DMS114 treated with DMSO at 0.1 percent for 48 hours (cell line): ENCODE data around the gene ITGA4.

Source experiments
- DNase-seq: peaks from one replicate; lab custom pipeline; 2025; ENCODE audit not compliant: unreplicated experiment; lab: John Stamatoyannopoulos, UW

ITGA4 gene

GRCh38 chr2:181570833-181571661 is 113.9 kb downstream of the ITGA4 start:
- DNase-seq = no peak

- no peak for DNase-seq
Measured at GRCh38 chr2:181573140-181573736, 116.1 kb downstream of the ITGA4 start.

GRCh38 chr2:181574321-181574720 is 117.1 kb downstream of the ITGA4 start:
- no peak for DNase-seq

GRCh38 chr2:181575024-181575649 is 118.0 kb downstream of the ITGA4 start:
- no peak for DNase-seq

GRCh38 chr2:181575650-181576025 is 118.5 kb downstream of the ITGA4 start:
- no peak for DNase-seq

- no peak for DNase-seq
Measured at GRCh38 chr2:181576431-181576830, 119.2 kb downstream of the ITGA4 start.

GRCh38 chr2:181578829-181579228 is 121.6 kb downstream of the ITGA4 start:
- no peak for DNase-seq

GRCh38 chr2:181581534-181581933 is 124.3 kb downstream of the ITGA4 start:
- DNase-seq = no peak

GRCh38 chr2:181585732-181586131 is 128.5 kb downstream of the ITGA4 start:
- no peak for DNase-seq
